CD8-positive, alpha-beta memory T cell (primary cell): ENCODE results near the gene SH2B2. TPM values are rescaled to one million over a fixed set of nuclear protein-coding genes. Genes with fewer than 3 reads are reported as not detected.
"Not testable (repeated sequence)": the region's sequence is repeated elsewhere in the genome, so short reads cannot be mapped to it uniquely, and the experiment has no call there.

ENCODE experiments used
- CTCF ChIA-PET: fragments of 350-600 bp; sonication (Branson Sonifier 250); formaldehyde crosslinking; loops from one replicate; lab custom pipeline; 2021; ENCODE audit warnings: antibody characterized with exemption; lab: Charles Lee
- POLR2A ChIA-PET: fragments of 350-600 bp; sonication (Branson Sonifier 250); formaldehyde crosslinking; loops from one replicate; lab custom pipeline; 2021; ENCODE audit warnings: antibody characterized with exemption; lab: Charles Lee
- DNase-seq, 5 donors: peaks; one replicate each; pipeline versions ENCODE4 v3.0.0 to v3.0.0-alpha.2; 2020 to 2022; ENCODE audit warnings: mixed read lengths in 1 of 5
- H3K27ac ChIP-seq: one replicate; pipeline ENCODE4 v1.7.0; 2013; ENCODE audit warnings: low read depth, mild to moderate bottlenecking, low read length, moderate library complexity
- H3K27me3 ChIP-seq: 2 replicates; pipeline ENCODE4 v1.7.0; 2013; ENCODE audit warnings: low read length, mild to moderate bottlenecking; ENCODE audit not compliant: insufficient read depth, poor library complexity, severe bottlenecking
- H3K36me3 ChIP-seq: 2 replicates; pipeline ENCODE4 v1.7.0; 2013; ENCODE audit warnings: mild to moderate bottlenecking, low read length, moderate library complexity; ENCODE audit not compliant: insufficient read depth
- H3K4me1 ChIP-seq: 2 replicates; pipeline ENCODE4 v1.7.0; 2013; ENCODE audit warnings: mild to moderate bottlenecking, low read length, moderate library complexity; ENCODE audit not compliant: insufficient read depth
- H3K4me3 ChIP-seq: 2 replicates; pipeline ENCODE4 v1.7.0; 2013; ENCODE audit warnings: mild to moderate bottlenecking, low read length
- H3K9me3 ChIP-seq: 2 replicates; pipeline ENCODE4 v1.7.0; 2013; ENCODE audit warnings: mild to moderate bottlenecking, low read length
- H3K27ac Mint-ChIP-seq, 8 donors: one replicate each; pipeline ENCODE4 v1.8.0; 2020 to 2021; ENCODE audit warnings: mixed read lengths in 8 of 8, mild to moderate bottlenecking in 6 of 8, inconsistent platforms in 3 of 8, moderate library complexity in 3 of 8
- H3K27me3 Mint-ChIP-seq, 2 donors: one replicate each; pipeline ENCODE4 v1.8.0; 2020 to 2021; ENCODE audit warnings: mixed read lengths in 2 of 2, mild to moderate bottlenecking in 1 of 2, moderate library complexity in 1 of 2
- H3K36me3 Mint-ChIP-seq, 3 donors: one replicate each; pipeline ENCODE4 v1.8.0; 2020 to 2021; ENCODE audit warnings: mixed read lengths in 3 of 3, inconsistent platforms in 1 of 3, mild to moderate bottlenecking in 1 of 3
- H3K4me1 Mint-ChIP-seq, 3 donors: one replicate each; pipeline ENCODE4 v1.8.0; 2020 to 2021; ENCODE audit warnings: mixed read lengths in 3 of 3, inconsistent platforms in 1 of 3, mild to moderate bottlenecking in 1 of 3
- H3K4me3 Mint-ChIP-seq, 7 donors: one replicate each; pipeline ENCODE4 v1.8.0; 2020 to 2021; ENCODE audit warnings: mixed read lengths in 7 of 7, mild to moderate bottlenecking in 6 of 7, moderate library complexity in 4 of 7, inconsistent platforms in 2 of 7
- H3K9me3 Mint-ChIP-seq, 5 donors: one replicate each; pipeline ENCODE4 v1.8.0; 2020 to 2022; ENCODE audit warnings: mixed read lengths in 5 of 5, mild to moderate bottlenecking in 3 of 5, moderate library complexity in 2 of 5, inconsistent platforms in 1 of 5
- polyA plus RNA-seq: library from polyadenylated mRNA; unstranded; fragments of 300-500 nt; fragmentation: Illumina TruSeq; gene quantifications from one replicate; pipeline ENCODE4 v1.2.3, GENCODE V29; 2021
- total RNA-seq, 2 experiments: library from RNA; stranded (reverse); gene quantifications; one replicate each; pipeline ENCODE4 v1.2.3, GENCODE V29; 2021

Gene SH2B2
- total and polyA plus RNA-seq, 3 experiments from 2014 or later = 1.5 to 1.8 (median 1.8) TPM

DNA sequence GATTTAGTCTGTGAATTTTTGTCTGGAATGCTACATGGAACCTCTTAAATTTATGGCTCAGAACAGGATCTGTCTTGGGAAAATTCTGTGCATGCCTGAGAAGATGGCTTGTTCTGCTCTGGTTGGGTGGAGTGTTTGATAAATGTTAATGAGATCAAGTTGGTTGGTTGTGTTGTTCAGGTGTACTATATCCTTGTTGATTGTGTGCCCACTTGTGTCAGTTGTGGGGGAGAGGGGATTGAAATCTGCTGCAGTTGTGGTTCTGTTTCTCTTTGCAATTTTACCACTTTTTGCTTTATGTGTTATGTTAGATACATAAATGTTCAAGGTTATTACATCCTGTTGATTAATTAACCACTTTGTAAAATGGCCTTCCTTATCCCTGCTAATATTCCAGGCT is 83.4 kb downstream of the SH2B2 start:
- H3K27ac Mint-ChIP-seq, H3K4me3 Mint-ChIP-seq, POLR2A ChIA-PET: not testable (repeated sequence)

More for the DNA sequence above, 83.4 kb downstream of the SH2B2 start:
- H3K4me1 ChIP-seq, H3K27me3 Mint-ChIP-seq, CTCF ChIA-PET, H3K27me3 ChIP-seq, H3K4me3 ChIP-seq, H3K9me3 Mint-ChIP-seq, H3K9me3 ChIP-seq, H3K27ac ChIP-seq, H3K36me3 ChIP-seq, DNase-seq: not testable (repeated sequence)
- H3K36me3 Mint-ChIP-seq = peaks cover 8 to 41% (median 10%) of the 10 kb centered on the region in 3 donors
- peaks cover 27 to 45% (median 34%) of the 10 kb centered on the region in 3 donors for H3K4me1 Mint-ChIP-seq

Other genes with a start within 250 kb of the SH2B2 start
- gene SPDYE6, start 69.6 kb downstream of the SH2B2 start, total RNA-seq = not detected
- gene SPDYE6, start 69.6 kb downstream of the SH2B2 start, polyA plus RNA-seq = 0.89 TPM
- 10 to 100 TPM; 26.0 to 27.3 TPM for gene PRKRIP1, start 109.5 kb downstream of the SH2B2 start, total RNA-seq
- 21.1 TPM for gene PRKRIP1, start 109.5 kb downstream of the SH2B2 start, polyA plus RNA-seq
- 10 to 100 TPM; 66.9 to 68.9 TPM for gene ORAI2, start 146.7 kb downstream of the SH2B2 start, total RNA-seq
- 47.7 TPM for gene ORAI2, start 146.7 kb downstream of the SH2B2 start, polyA plus RNA-seq
- gene ALKBH4, start 178.0 kb downstream of the SH2B2 start, total RNA-seq = 10 to 100 TPM; 11.3 to 13.2 TPM
- gene ALKBH4, start 178.0 kb downstream of the SH2B2 start, polyA plus RNA-seq = 20.1 TPM
- gene LRWD1, start 178.1 kb downstream of the SH2B2 start, total RNA-seq = 10 to 100 TPM; 29.9 to 30.1 TPM
- 14.6 TPM for gene LRWD1, start 178.1 kb downstream of the SH2B2 start, polyA plus RNA-seq
- gene POLR2J, start 192.1 kb downstream of the SH2B2 start, total RNA-seq = 10 to 100 TPM; 76.1 to 77.4 TPM
- 129 TPM for gene POLR2J, start 192.1 kb downstream of the SH2B2 start, polyA plus RNA-seq
- gene RASA4B, start 230.9 kb downstream of the SH2B2 start, total RNA-seq = 10 to 100 TPM; 22.0 to 23.9 TPM
- 10.8 TPM for gene RASA4B, start 230.9 kb downstream of the SH2B2 start, polyA plus RNA-seq